Hepatocyte (in vitro differentiated cells): ENCODE data around the gene ASCL1.

Source experiments
- EZH2 ChIP-seq: fragments of 200-600 bp; sonication (generic); IDR thresholded peaks from 2 replicates; pipeline ENCODE4 v1.6.1; 2016; ENCODE audit warnings: antibody characterized with exemption, mild to moderate bottlenecking, borderline replicate concordance
- TF ChIP-seq, protein P1 (sequence below): fragments of 200-600 bp; sonication (generic); IDR thresholded peaks from 2 replicates; pipeline ENCODE4 v1.5.1; 2016; ENCODE audit warnings: antibody characterized with exemption, mild to moderate bottlenecking; ENCODE audit not compliant: poor library complexity

DNA sequence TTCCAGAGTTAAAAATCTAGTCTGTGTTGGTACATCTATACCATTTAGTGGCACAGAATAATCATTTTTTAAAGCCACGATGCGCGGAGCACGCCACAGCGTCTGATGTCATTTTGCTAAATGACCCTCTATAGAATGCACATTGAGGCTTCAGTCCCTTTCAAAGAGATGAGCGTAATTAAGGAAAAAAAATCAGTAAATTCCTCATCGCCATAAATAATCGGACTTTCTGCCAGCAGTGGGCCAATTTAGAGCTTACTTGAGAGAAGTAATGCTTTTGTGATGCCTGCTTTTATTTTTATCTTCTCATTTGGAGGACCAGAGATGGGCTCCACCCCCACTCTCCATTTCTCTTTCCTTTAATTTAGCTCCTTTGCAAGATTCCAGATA, 4.0 kb downstream of the ASCL1 start:
- TF ChIP-seq, protein P1, sequence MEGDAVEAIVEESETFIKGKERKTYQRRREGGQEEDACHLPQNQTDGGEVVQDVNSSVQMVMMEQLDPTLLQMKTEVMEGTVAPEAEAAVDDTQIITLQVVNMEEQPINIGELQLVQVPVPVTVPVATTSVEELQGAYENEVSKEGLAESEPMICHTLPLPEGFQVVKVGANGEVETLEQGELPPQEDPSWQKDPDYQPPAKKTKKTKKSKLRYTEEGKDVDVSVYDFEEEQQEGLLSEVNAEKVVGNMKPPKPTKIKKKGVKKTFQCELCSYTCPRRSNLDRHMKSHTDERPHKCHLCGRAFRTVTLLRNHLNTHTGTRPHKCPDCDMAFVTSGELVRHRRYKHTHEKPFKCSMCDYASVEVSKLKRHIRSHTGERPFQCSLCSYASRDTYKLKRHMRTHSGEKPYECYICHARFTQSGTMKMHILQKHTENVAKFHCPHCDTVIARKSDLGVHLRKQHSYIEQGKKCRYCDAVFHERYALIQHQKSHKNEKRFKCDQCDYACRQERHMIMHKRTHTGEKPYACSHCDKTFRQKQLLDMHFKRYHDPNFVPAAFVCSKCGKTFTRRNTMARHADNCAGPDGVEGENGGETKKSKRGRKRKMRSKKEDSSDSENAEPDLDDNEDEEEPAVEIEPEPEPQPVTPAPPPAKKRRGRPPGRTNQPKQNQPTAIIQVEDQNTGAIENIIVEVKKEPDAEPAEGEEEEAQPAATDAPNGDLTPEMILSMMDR: no peak
- TF ChIP-seq EZH2: no peak
